H1 (cell line): Measurements from ENCODE around the gene ENOSF1. TPM values are rescaled to one million over a fixed set of nuclear protein-coding genes. Genes with fewer than 3 reads are reported as not detected.

Experiments used
- CTCF ChIA-PET: fragments of 300-600 bp; sonication (Branson Sonifier 250); formaldehyde crosslinking; loops from one replicate; lab custom pipeline; 2021; ENCODE audit not compliant: partially characterized antibody; lab: Charles Lee
- POLR2A ChIA-PET: fragments of 300-600 bp; sonication (Branson Sonifier 250); formaldehyde crosslinking; loops from one replicate; lab custom pipeline; 2021; ENCODE audit warnings: inconsistent platforms; ENCODE audit not compliant: partially characterized antibody; lab: Charles Lee
- DNase-seq, 2 experiments: peaks; one replicate each; pipeline versions ENCODE4 v3.0.0 to v3.0.0-alpha.2; 2010 to 2022; ENCODE audit warnings: low spot score in 2 of 2, low read depth in 1 of 2, mixed read lengths in 1 of 2
- FAIRE-seq: peaks from 2 replicates; lab custom pipeline; 2011; peaks lifted over from hg19 to GRCh38; lab: Jason Lieb, UNC
- H2AFZ ChIP-seq: 2 replicates; pipeline ENCODE4 v1.8.1; 2012; ENCODE audit warnings: low read length, inconsistent platforms
- H2AK5ac ChIP-seq: 2 replicates; pipeline ENCODE4 v1.6.1; 2013; ENCODE audit warnings: low read depth, low read length
- H2BK120ac ChIP-seq: replicated peaks from 2 replicates; pipeline ENCODE3; 2013; ENCODE audit warnings: low read depth, low read length, inconsistent platforms
- H2BK12ac ChIP-seq: 2 replicates; pipeline ENCODE4 v1.6.1; 2013; ENCODE audit warnings: low read depth, low read length
- H2BK15ac ChIP-seq: 2 replicates; pipeline ENCODE4 v1.6.1; 2013; ENCODE audit warnings: low read length
- H2BK20ac ChIP-seq: 2 replicates; pipeline ENCODE4 v1.6.1; 2013; ENCODE audit warnings: low read length
- H2BK5ac ChIP-seq: 2 replicates; pipeline ENCODE4 v1.6.1; 2013; ENCODE audit warnings: low read depth, low read length
- H3K14ac ChIP-seq: 2 replicates; pipeline ENCODE4 v1.6.1; 2013; ENCODE audit warnings: inconsistent platforms; ENCODE audit not compliant: insufficient read length
- H3K18ac ChIP-seq: 2 replicates; pipeline ENCODE4 v1.6.1; 2013; ENCODE audit warnings: low read length; ENCODE audit errors: extremely low read depth
- H3K23ac ChIP-seq: 2 replicates; pipeline ENCODE4 v1.6.1; 2013; ENCODE audit warnings: inconsistent platforms; ENCODE audit not compliant: insufficient read length
- H3K23me2 ChIP-seq: 2 replicates; pipeline ENCODE4 v1.6.1; 2013; ENCODE audit warnings: low read depth, low read length
- H3K27ac ChIP-seq: 2 replicates; pipeline ENCODE4 v1.6.1; 2011; ENCODE audit warnings: low read depth, low read length, inconsistent platforms
- H3K27me3 ChIP-seq, 4 experiments: replicated peaks in 1 of 4; 1 replicate in 1 of 4; 2 replicates in 3 of 4; pipeline versions ENCODE4 v1.6.1 to v1.8.1; 2011 to 2013; ENCODE audit warnings: low read length in 3 of 4, mild to moderate bottlenecking in 3 of 4, inconsistent platforms in 2 of 4, mixed read lengths in 2 of 4, moderate library complexity in 1 of 4; ENCODE audit not compliant: control insufficient read depth in 3 of 4, insufficient read depth in 3 of 4; ENCODE audit errors: extremely low read depth in 1 of 4
- H3K36me3 ChIP-seq, 4 experiments: 2 replicates each; pipeline versions ENCODE4 v1.6.1 to v1.8.1; 2011 to 2013; ENCODE audit warnings: mild to moderate bottlenecking in 4 of 4, low read length in 3 of 4, moderate library complexity in 2 of 4, control low read depth in 1 of 4, inconsistent platforms in 1 of 4; ENCODE audit not compliant: insufficient read depth in 4 of 4, control insufficient read depth in 2 of 4
- H3K4ac ChIP-seq: replicated peaks from 2 replicates; pipeline ENCODE3; 2013; ENCODE audit warnings: low read length, low read depth, mixed read lengths, inconsistent platforms; ENCODE audit not compliant: insufficient read length
- H3K4me1 ChIP-seq, 4 experiments: replicated peaks in 1 of 4; 1 replicate in 1 of 4; 2 replicates in 3 of 4; pipeline versions ENCODE4 v1.6.1 to v1.8.1; 2011 to 2013; ENCODE audit warnings: low read length in 3 of 4, inconsistent platforms in 2 of 4, mixed read lengths in 1 of 4; ENCODE audit not compliant: insufficient read depth in 4 of 4, control insufficient read depth in 3 of 4
- H3K4me2 ChIP-seq, 2 experiments: 2 replicates each; pipeline versions ENCODE4 v1.6.1 to v1.8.1; 2011 to 2013; ENCODE audit warnings: low read depth in 2 of 2, low read length in 2 of 2, control low read depth in 1 of 2, inconsistent platforms in 1 of 2, mild to moderate bottlenecking in 1 of 2; ENCODE audit not compliant: insufficient read depth in 1 of 2
- H3K4me3 ChIP-seq, 4 experiments: fragments of 200-600, 300-600 bp in 1 of 4; sonication (generic), shearing (Covaris generic), sonication (Bioruptor Twin) in 1 of 4; 2 replicates each; pipeline versions ENCODE4 v1.5.1 to v1.8.1; 2011 to 2016; ENCODE audit warnings: low read length in 4 of 4, low read depth in 3 of 4, control low read depth in 2 of 4, inconsistent platforms in 2 of 4, mild to moderate bottlenecking in 2 of 4, mixed read lengths in 1 of 4, moderate library complexity in 1 of 4; ENCODE audit not compliant: insufficient read depth in 2 of 4; ENCODE audit errors: extremely low read depth in 1 of 4
- H3K56ac ChIP-seq: replicated peaks from 2 replicates; pipeline ENCODE3; 2013; ENCODE audit warnings: low read depth, mild to moderate bottlenecking, mixed read lengths, low read length, inconsistent platforms; ENCODE audit not compliant: insufficient read length
- H3K79me1 ChIP-seq: 2 replicates; pipeline ENCODE4 v1.6.1; 2013; ENCODE audit warnings: low read depth, low read length, control low read depth
- H3K79me2 ChIP-seq, 2 experiments: 2 replicates each; pipeline versions ENCODE4 v1.6.1 to v1.8.1; 2012 to 2013; ENCODE audit warnings: low read length in 2 of 2, mild to moderate bottlenecking in 2 of 2, inconsistent platforms in 1 of 2; ENCODE audit not compliant: insufficient read depth in 2 of 2, control insufficient read depth in 1 of 2
- H3K9ac ChIP-seq, 4 experiments: replicated peaks in 1 of 4; 1 replicate in 1 of 4; 2 replicates in 3 of 4; pipeline versions ENCODE4 v1.6.1 to v1.8.1; 2011 to 2013; ENCODE audit warnings: low read depth in 3 of 4, low read length in 3 of 4, control low read depth in 2 of 4, mild to moderate bottlenecking in 2 of 4, moderate library complexity in 2 of 4, inconsistent platforms in 1 of 4; ENCODE audit errors: extremely low read depth in 1 of 4
- H3K9me3 ChIP-seq, 2 experiments: 2 replicates each; pipeline versions ENCODE4 v1.6.1 to v1.8.1; 2012 to 2013; ENCODE audit warnings: mild to moderate bottlenecking in 2 of 2, moderate library complexity in 2 of 2, control low read depth in 1 of 2, inconsistent platforms in 1 of 2, low read depth in 1 of 2, low read length in 1 of 2, mixed read lengths in 1 of 2; ENCODE audit not compliant: insufficient read depth in 2 of 2
- H4K20me1 ChIP-seq, 2 experiments: replicated peaks in 1 of 2; 2 replicates each; pipeline versions ENCODE3 to v1.8.1; 2011 to 2013; ENCODE audit warnings: inconsistent platforms in 2 of 2, low read length in 2 of 2, mild to moderate bottlenecking in 1 of 2; ENCODE audit not compliant: insufficient read depth in 2 of 2, control insufficient read depth in 1 of 2
- H4K5ac ChIP-seq: 2 replicates; pipeline ENCODE4 v1.6.1; 2013; ENCODE audit warnings: low read length, low read depth, mixed read lengths, inconsistent platforms; ENCODE audit not compliant: insufficient read length
- H4K8ac ChIP-seq: 2 replicates; pipeline ENCODE4 v1.8.0; 2013; ENCODE audit warnings: mild to moderate bottlenecking, moderate library complexity, low read length, inconsistent platforms; ENCODE audit not compliant: insufficient read depth; ENCODE audit errors: extremely low read depth
- H4K91ac ChIP-seq: replicated peaks from 2 replicates; pipeline ENCODE3; 2013; ENCODE audit warnings: low read length, mixed read lengths, inconsistent platforms; ENCODE audit not compliant: insufficient read length
- CHD2 ChIP-seq: IDR thresholded peaks from 2 replicates; pipeline ENCODE4 v1.6.1; 2012; ENCODE audit warnings: low read length, improper control_type of control experiment
- EGR1 ChIP-seq: IDR thresholded peaks from 2 replicates; pipeline ENCODE4 v1.6.1; 2011; ENCODE audit warnings: low read depth, low read length, borderline replicate concordance
- GABPA ChIP-seq: IDR thresholded peaks from 2 replicates; pipeline ENCODE4 v1.6.1; 2011; ENCODE audit warnings: mild to moderate bottlenecking, low read length, moderate library complexity, borderline replicate concordance; ENCODE audit not compliant: insufficient read depth
- PHF8 ChIP-seq: fragments of 200-600 bp; sonication (generic); conservative IDR thresholded peaks from 2 replicates; pipeline ENCODE4 v1.7.1; 2012; ENCODE audit warnings: low read depth, mild to moderate bottlenecking, inconsistent platforms, low read length, moderate library complexity
- RXRA ChIP-seq: IDR thresholded peaks from 2 replicates; pipeline ENCODE4 v1.6.1; 2011; ENCODE audit warnings: low read depth, mild to moderate bottlenecking, low read length, moderate library complexity; ENCODE audit not compliant: insufficient read depth
- SP2 ChIP-seq: IDR thresholded peaks from 2 replicates; pipeline ENCODE4 v1.6.1; 2012; ENCODE audit warnings: mild to moderate bottlenecking, low read length, inconsistent platforms
- SRF ChIP-seq: IDR thresholded peaks from 2 replicates; pipeline ENCODE4 v1.6.1; 2011; ENCODE audit warnings: mild to moderate bottlenecking, low read depth, low read length, moderate library complexity
- TAF7 ChIP-seq: optimal IDR thresholded peaks from 2 replicates; pipeline ENCODE3; 2011; ENCODE audit warnings: low read depth, mild to moderate bottlenecking, inconsistent platforms, low read length, moderate library complexity, borderline replicate concordance
- YY1 ChIP-seq: IDR thresholded peaks from 2 replicates; pipeline ENCODE4 v1.6.1; 2011; ENCODE audit warnings: low read depth, mild to moderate bottlenecking, low read length
- ZNF274 ChIP-seq: IDR thresholded peaks from 2 replicates; pipeline ENCODE4 v1.7.0; 2012; ENCODE audit warnings: low read length, borderline replicate concordance; ENCODE audit errors: extremely low read depth
- WGBS, 2 experiments: shearing (Covaris generic) in 1 of 2; methylation state at CpG; one replicate each; pipeline versions ENCODE4 v1.1.6 to v1.1.7; 2013 to 2015; ENCODE audit warnings: low lambda C conversion rate in 2 of 2, mixed read lengths in 2 of 2, inconsistent platforms in 1 of 2, low coverage in 1 of 2, missing lambda C conversion rate in 1 of 2; ENCODE audit not compliant: insufficient replicate concordance in 2 of 2, insufficient coverage in 1 of 2, insufficient read length in 1 of 2; ENCODE audit errors: extremely low coverage in 1 of 2, missing lambda C conversion rate in 1 of 2; 5-methylcytosine and 5-hydroxymethylcytosine counted together
- polyA plus RNA-seq, 7 experiments: library from polyadenylated mRNA; depleted of rRNA in 3 of 7; stranded (reverse) in 5 of 7; unstranded in 2 of 7; fragments of >200 nt in 5 of 7; fragments of 200-250 nt in 2 of 7; gene quantifications; 1 replicate in 5 of 7; 2 replicates in 1 of 7; 4 replicates in 1 of 7; pipeline versions ENCODE4 v1.2.1 to v1.2.3, GENCODE V29; 2011 to 2013; ENCODE audit warnings: missing spikeins in 2 of 7, mixed read lengths in 2 of 7
- total RNA-seq: library from RNA; stranded (reverse); fragmentation: NEBNext Ultra II Directional; extraction: Animal tissue kit (Norgen Biotek cat#: 25700); gene quantifications from 2 replicates; pipeline ENCODE4 v1.2.1, GENCODE V29; 2021

The ENOSF1 gene
- total and polyA plus RNA-seq, 2 of the 8 experiments (the other 6 are each of a cell fraction or from before 2014, with no cell fraction given) = 15.4 to 26.4 TPM

- Histone ChIP-seq H3K27ac (no peak overlapping the region), H3K79me2 (no peaks in the 10 kb centered on the region), H3K14ac (no peak overlapping the region), H3K36me3 (no peaks in the 10 kb centered on the region), H2AFZ (no peak overlapping the region), H2BK15ac (no peak overlapping the region), H4K8ac (no peak overlapping the region), H2BK5ac (no peak overlapping the region), H3K4me2 (no peak overlapping the region), H3K23me2 (no peaks in the 10 kb centered on the region; the same call in 1 of the 2 replicates), H3K4me1 (no peaks in the 10 kb centered on the region), H2BK12ac (no peak overlapping the region), H3K27me3 (no peaks in the 10 kb centered on the region), H3K79me1 (no peaks in the 10 kb centered on the region), H3K9ac (no peak overlapping the region), H3K9me3 (no peaks in the 10 kb centered on the region), H2AK5ac (no peak overlapping the region), H3K18ac (no peak overlapping the region), H4K5ac (no peak overlapping the region), H3K56ac (no peak overlapping the region), H4K91ac (no peak overlapping the region), H3K4ac (no peak overlapping the region), H3K4me3 (no peak overlapping the region), H2BK20ac (no peak overlapping the region), H2BK120ac (no peak overlapping the region), H3K23ac (no peak overlapping the region), H4K20me1 (no peaks in the 10 kb centered on the region)
- DNase-seq = no peak
- ChIA-PET POLR2A (no interaction called here), CTCF (interaction anchor here (0.6 to 5.5 kb wide), 4 partner anchors 9 to 200 kb away, joined by 4 to 29 read pairs (median 16); no protein-coding TSS in a partner anchor)
- FAIRE-seq = no peak
- WGBS, 2 experiments = 90% methylated on average over 6 of the region's 6 CpGs; no CpG with 5 or more reads in 1 of the 2 experiments
- TF ChIP-seq GABPA (no peak), EGR1 (no peak), PHF8 (no peak), YY1 (no peak), TAF7 (no peak), SP2 (no peak), ZNF274 (no peak), SRF (no peak), CHD2 (no peak), RXRA (no peak)
These were observed 90.1 kb downstream of the ENOSF1 start for GRCh38 chr18:622289-622688.
